ENCODE measurements around the gene RGS6. TPM values are rescaled to one million over a fixed set of nuclear protein-coding genes. Genes with fewer than 3 reads are reported as not detected.

The RGS6 gene
- total and polyA plus RNA-seq, 2 experiments from 2014 or later: not detected

- H3K27ac ChIP-seq: no peak overlapping the region
- in situ Hi-C loops (cut with MboI): no loop called here
- no peaks in the 10 kb centered on the region for H4K20me1 ChIP-seq (ENCODE audit: insufficient read depth)
- H3K9ac ChIP-seq: no peak overlapping the region
- no peaks in the 10 kb centered on the region for H3F3A ChIP-seq (ENCODE audit: insufficient read depth)
- no peak for TF ChIP-seq EZH2 (IDR thresholded peaks at IDR 0.05; ENCODE audit: insufficient read depth, poor library complexity, severe bottlenecking)
- TF ChIP-seq EZH2phosphoT487 (IDR thresholded peaks at IDR 0.05; ENCODE audit: insufficient read depth, low read depth): no peak
- H3K4me3 ChIP-seq: no peak overlapping the region
- H3K4me2 ChIP-seq (ENCODE audit: unreplicated experiment): no peak overlapping the region
- H3K36me3 ChIP-seq (ENCODE audit: low read depth): no peaks in the 10 kb centered on the region
- WGBS, 2 experiments (ENCODE audit: low coverage in 1 of 2, low lambda C conversion rate in 2 of 2, missing lambda C conversion rate in 2 of 2): 25 to 26% methylated on average over 12 of the region's 12 CpGs
- H2AFZ ChIP-seq: no peak overlapping the region
- no peaks in the 10 kb centered on the region for H3K79me2 ChIP-seq (ENCODE audit: insufficient read depth)
- H3K9me3 ChIP-seq (ENCODE audit: low read depth): no peaks in the 10 kb centered on the region
- H3K4me1 ChIP-seq (ENCODE audit: insufficient read depth): no peaks in the 10 kb centered on the region
- no peaks in the 10 kb centered on the region for H3K27me3 ChIP-seq (replicated peaks; ENCODE audit: insufficient read depth)
- H3K9me2 ChIP-seq (ENCODE audit: insufficient read depth): no peaks in the 10 kb centered on the region
- DNase-seq: peak; percentile 19
Measured at GRCh38 chr14:72104011-72104613, 171.9 kb downstream of the RGS6 start.

DNA sequence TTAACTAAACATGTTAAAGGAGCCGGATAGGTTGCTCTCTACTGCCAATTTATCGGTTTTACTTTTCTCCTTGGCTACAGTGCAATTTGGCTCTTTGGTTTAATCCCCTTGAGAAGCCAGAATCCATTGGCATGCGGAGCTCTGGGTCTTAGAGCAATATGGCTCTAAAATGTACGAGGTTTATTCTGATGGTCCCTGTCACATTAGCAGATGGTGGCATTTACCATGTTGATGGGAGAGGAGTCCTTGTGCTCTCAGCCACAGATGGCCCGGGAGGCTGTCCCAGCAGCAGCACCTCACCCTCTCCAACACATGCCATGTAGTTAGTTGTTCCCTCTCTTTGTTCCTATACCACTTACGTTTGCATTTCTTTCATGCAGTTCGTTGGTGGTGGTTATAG lies 179.7 kb downstream of the RGS6 start:
- H3K4me3 ChIP-seq: no peak overlapping the region
- H4K20me1 ChIP-seq (ENCODE audit: insufficient read depth): no peaks in the 10 kb centered on the region
- no peak overlapping the region for H2AFZ ChIP-seq
- no peaks in the 10 kb centered on the region for H3K27me3 ChIP-seq (replicated peaks; ENCODE audit: insufficient read depth)
- no peak overlapping the region for H3K27ac ChIP-seq
- no peaks in the 10 kb centered on the region for H3K9me3 ChIP-seq (ENCODE audit: low read depth)
- WGBS, 2 experiments (ENCODE audit: low coverage in 1 of 2, low lambda C conversion rate in 2 of 2, missing lambda C conversion rate in 2 of 2): 28 to 31% methylated on average over 7 of the region's 7 CpGs
- no peaks in the 10 kb centered on the region for H3F3A ChIP-seq (ENCODE audit: insufficient read depth)
- TF ChIP-seq EZH2 (IDR thresholded peaks at IDR 0.05; ENCODE audit: insufficient read depth, poor library complexity, severe bottlenecking) (no peak), EZH2phosphoT487 (IDR thresholded peaks at IDR 0.05; ENCODE audit: insufficient read depth, low read depth) (no peak)
- no peak overlapping the region for H3K4me2 ChIP-seq (ENCODE audit: unreplicated experiment)
- in situ Hi-C loops (cut with MboI): no loop called here
- no peaks in the 10 kb centered on the region for H3K9me2 ChIP-seq (ENCODE audit: insufficient read depth)
- H3K4me1 ChIP-seq (ENCODE audit: insufficient read depth): no peaks in the 10 kb centered on the region
- DNase-seq: no peak
- no peaks in the 10 kb centered on the region for H3K36me3 ChIP-seq (ENCODE audit: low read depth)
- H3K9ac ChIP-seq: no peak overlapping the region
- no peaks in the 10 kb centered on the region for H3K79me2 ChIP-seq (ENCODE audit: insufficient read depth)

DNA sequence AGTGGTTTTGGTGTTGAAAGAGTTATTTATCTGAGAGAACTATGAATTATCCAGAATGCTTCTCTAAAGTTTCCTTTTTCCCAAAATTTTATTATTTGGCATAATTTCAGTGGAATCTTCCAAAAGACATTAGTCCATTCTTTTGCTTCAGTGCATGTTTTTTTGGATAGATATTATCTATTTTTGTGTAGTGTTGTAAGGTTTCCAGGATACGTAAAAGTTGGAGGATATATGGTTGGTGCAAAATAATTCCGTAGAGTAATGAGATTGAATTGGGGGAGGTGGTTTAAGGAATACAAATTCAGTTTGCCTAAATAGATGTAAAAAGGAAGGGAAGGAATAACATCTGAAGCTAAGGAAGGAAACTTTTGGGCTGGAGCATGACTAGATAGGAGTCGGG lies 186.6 kb downstream of the RGS6 start:
- Histone ChIP-seq H3K27ac (no peak overlapping the region), H3K36me3 (ENCODE audit: low read depth) (no peaks in the 10 kb centered on the region), H4K20me1 (ENCODE audit: insufficient read depth) (no peaks in the 10 kb centered on the region), H3K4me3 (no peak overlapping the region), H3K9me2 (ENCODE audit: insufficient read depth) (no peaks in the 10 kb centered on the region), H3K9me3 (ENCODE audit: low read depth) (no peaks in the 10 kb centered on the region), H2AFZ (no peak overlapping the region), H3K9ac (no peak overlapping the region), H3K79me2 (ENCODE audit: insufficient read depth) (no peaks in the 10 kb centered on the region), H3K27me3 (replicated peaks; ENCODE audit: insufficient read depth) (no peaks in the 10 kb centered on the region), H3K4me2 (ENCODE audit: unreplicated experiment) (no peak overlapping the region), H3F3A (ENCODE audit: insufficient read depth) (no peaks in the 10 kb centered on the region), H3K4me1 (ENCODE audit: insufficient read depth) (no peaks in the 10 kb centered on the region)
- 3% methylated on average over 3 of the region's 3 CpGs for WGBS, 2 experiments (ENCODE audit: low coverage in 1 of 2, low lambda C conversion rate in 2 of 2, missing lambda C conversion rate in 2 of 2)
- DNase-seq: no peak
- TF ChIP-seq EZH2 (IDR thresholded peaks at IDR 0.05; ENCODE audit: insufficient read depth, poor library complexity, severe bottlenecking): no peak
- TF ChIP-seq EZH2phosphoT487 (IDR thresholded peaks at IDR 0.05; ENCODE audit: insufficient read depth, low read depth): no peak
- in situ Hi-C loops (cut with MboI): no loop called here

DNA sequence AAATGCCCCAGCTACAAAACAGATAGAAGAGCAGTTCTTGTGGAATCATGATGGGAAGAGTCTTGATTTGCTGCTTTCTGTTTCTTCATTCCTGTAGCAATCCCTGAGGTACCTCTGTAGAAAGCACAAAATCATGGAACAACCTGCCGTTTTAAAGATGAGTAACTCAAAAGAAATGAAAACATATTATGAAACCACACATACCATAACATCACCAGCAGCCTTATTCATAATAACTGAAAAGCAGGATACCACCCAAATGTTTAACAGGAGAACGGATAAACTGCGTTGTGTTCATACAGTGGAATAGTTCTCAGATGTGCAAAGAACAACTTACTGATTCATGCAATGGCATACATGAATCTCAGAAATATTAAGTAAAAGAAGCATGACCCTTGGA lies 188.1 kb downstream of the RGS6 start:
- Histone ChIP-seq H3K27ac (no peak overlapping the region), H3K36me3 (ENCODE audit: low read depth) (no peaks in the 10 kb centered on the region), H3K79me2 (ENCODE audit: insufficient read depth) (no peaks in the 10 kb centered on the region), H4K20me1 (ENCODE audit: insufficient read depth) (no peaks in the 10 kb centered on the region), H3K9me3 (ENCODE audit: low read depth) (no peaks in the 10 kb centered on the region), H3K27me3 (replicated peaks; ENCODE audit: insufficient read depth) (no peaks in the 10 kb centered on the region), H3K9ac (no peak overlapping the region), H3K4me2 (ENCODE audit: unreplicated experiment) (no peak overlapping the region), H2AFZ (no peak overlapping the region), H3F3A (ENCODE audit: insufficient read depth) (no peaks in the 10 kb centered on the region), H3K4me3 (no peak overlapping the region), H3K4me1 (ENCODE audit: insufficient read depth) (no peaks in the 10 kb centered on the region), H3K9me2 (ENCODE audit: insufficient read depth) (no peaks in the 10 kb centered on the region)
- in situ Hi-C loops (cut with MboI): no loop called here
- no peak for DNase-seq
- WGBS, 2 experiments (ENCODE audit: low coverage in 1 of 2, low lambda C conversion rate in 2 of 2, missing lambda C conversion rate in 2 of 2): 29 to 41% methylated on average over 3 of the region's 3 CpGs
- TF ChIP-seq EZH2phosphoT487 (IDR thresholded peaks at IDR 0.05; ENCODE audit: insufficient read depth, low read depth) (no peak), EZH2 (IDR thresholded peaks at IDR 0.05; ENCODE audit: insufficient read depth, poor library complexity, severe bottlenecking) (no peak)

DNA sequence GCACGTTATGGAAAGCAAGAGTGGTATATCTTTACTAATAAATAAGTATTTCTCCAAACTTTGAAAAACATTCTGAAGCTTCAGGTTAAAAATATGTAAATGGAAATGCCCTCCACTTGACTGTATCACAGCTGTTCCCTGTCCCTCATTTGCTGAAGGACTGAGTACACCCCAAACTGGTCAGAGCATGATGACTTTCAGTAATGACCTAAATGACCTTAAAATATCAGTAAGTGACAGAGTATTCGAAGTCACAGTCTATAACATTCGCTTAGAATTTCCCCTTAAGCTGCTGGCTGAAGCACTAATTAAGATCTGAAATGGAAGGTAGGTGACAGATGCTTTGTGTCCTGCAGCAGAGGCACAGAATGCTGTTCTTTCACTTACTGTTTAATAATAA lies 191.5 kb downstream of the RGS6 start:
- Histone ChIP-seq H3K36me3 (ENCODE audit: low read depth) (no peaks in the 10 kb centered on the region), H3K9me2 (ENCODE audit: insufficient read depth) (no peaks in the 10 kb centered on the region), H3K9me3 (ENCODE audit: low read depth) (no peaks in the 10 kb centered on the region), H3K9ac (no peak overlapping the region), H2AFZ (no peak overlapping the region), H3K79me2 (ENCODE audit: insufficient read depth) (no peaks in the 10 kb centered on the region), H3K27ac (no peak overlapping the region), H3K4me2 (ENCODE audit: unreplicated experiment) (no peak overlapping the region), H4K20me1 (ENCODE audit: insufficient read depth) (no peaks in the 10 kb centered on the region), H3F3A (ENCODE audit: insufficient read depth) (no peaks in the 10 kb centered on the region), H3K4me3 (no peak overlapping the region), H3K4me1 (ENCODE audit: insufficient read depth) (no peaks in the 10 kb centered on the region), H3K27me3 (replicated peaks; ENCODE audit: insufficient read depth) (no peaks in the 10 kb centered on the region)
- no peak for DNase-seq
- in situ Hi-C loops (cut with MboI): no loop called here
- TF ChIP-seq EZH2phosphoT487 (IDR thresholded peaks at IDR 0.05; ENCODE audit: insufficient read depth, low read depth) (no peak), EZH2 (IDR thresholded peaks at IDR 0.05; ENCODE audit: insufficient read depth, poor library complexity, severe bottlenecking) (no peak)
- 6 to 11% methylated on average over 3 of the region's 3 CpGs for WGBS, 2 experiments (ENCODE audit: low coverage in 1 of 2, low lambda C conversion rate in 2 of 2, missing lambda C conversion rate in 2 of 2)
